ENCODE results near the gene ZNF138. TPM values are rescaled to one million over a fixed set of nuclear protein-coding genes. Genes with fewer than 3 reads are reported as not detected.

The ZNF138 gene
- total RNA-seq, 2 donors from 2014 or later = 7.2 to 11.6 TPM

- ATAC-seq = no peak
Observed at GRCh38 chr7:64874562-64875250, 80.5 kb downstream of the ZNF138 start.

GRCh38 chr7:64875258-64875657 is 81.0 kb downstream of the ZNF138 start:
- ATAC-seq = no peak
- no peaks in the 10 kb centered on the region for H3K36me3 Mint-ChIP-seq
- no peaks in the 10 kb centered on the region for H3K9me3 Mint-ChIP-seq
- no peak overlapping the region for H3K4me3 Mint-ChIP-seq
- no peak overlapping the region for H3K27ac Mint-ChIP-seq
- no peak for DNase-seq (ENCODE audit: low spot score)
- H3K4me1 Mint-ChIP-seq (ENCODE audit: low read depth in 2 of 2) = peaks cover 0 to 5% of the 10 kb centered on the region in 2 donors
- peaks cover 6% of the 10 kb centered on the region in 2 donors for H3K27me3 Mint-ChIP-seq

More at GRCh38 chr7:64874562-64875250, 80.5 kb downstream of the ZNF138 start:
- Mint-ChIP-seq H3K9me3 (no peaks in the 10 kb centered on the region), H3K27ac (no peak overlapping the region), H3K4me1 (ENCODE audit: low read depth in 2 of 2) (peaks cover 0 to 5% of the 10 kb centered on the region in 2 donors), H3K27me3 (peaks cover 6% of the 10 kb centered on the region in 2 donors), H3K4me3 (no peak overlapping the region), H3K36me3 (no peaks in the 10 kb centered on the region)
- DNase-seq (ENCODE audit: low spot score) = no peak

GRCh38 chr7:64875658-64876406 is 81.6 kb downstream of the ZNF138 start:
- Mint-ChIP-seq H3K4me3 (no peak overlapping the region), H3K4me1 (ENCODE audit: low read depth in 2 of 2) (peaks cover 0 to 5% of the 10 kb centered on the region in 2 donors), H3K27ac (no peak overlapping the region), H3K27me3 (peaks cover 6% of the 10 kb centered on the region in 2 donors), H3K9me3 (no peaks in the 10 kb centered on the region), H3K36me3 (no peaks in the 10 kb centered on the region)
- DNase-seq (ENCODE audit: low spot score) (no peak), ATAC-seq (no peak)

GRCh38 chr7:64876792-64877713 is 82.8 kb downstream of the ZNF138 start:
- ATAC-seq (peak; percentile 58 to 73), DNase-seq (ENCODE audit: low spot score) (no peak)
- Mint-ChIP-seq H3K27me3 (peaks cover 6 to 9% of the 10 kb centered on the region in 2 donors), H3K36me3 (no peaks in the 10 kb centered on the region), H3K9me3 (no peaks in the 10 kb centered on the region), H3K4me1 (ENCODE audit: low read depth in 2 of 2) (peaks cover 0 to 5% of the 10 kb centered on the region in 2 donors), H3K27ac (no peak overlapping the region), H3K4me3 (no peak overlapping the region)

GRCh38 chr7:64877714-64878610 is 83.7 kb downstream of the ZNF138 start:
- Mint-ChIP-seq H3K4me1 (ENCODE audit: low read depth in 2 of 2) (peaks cover 0 to 9% of the 10 kb centered on the region in 2 donors), H3K27ac (no peak overlapping the region), H3K36me3 (no peaks in the 10 kb centered on the region), H3K4me3 (no peak overlapping the region), H3K9me3 (no peaks in the 10 kb centered on the region), H3K27me3 (peaks cover 6 to 16% of the 10 kb centered on the region in 2 donors)
- DNase-seq (ENCODE audit: low spot score) (no peak), ATAC-seq (no peak)

GRCh38 chr7:64878684-64879083 is 84.5 kb downstream of the ZNF138 start:
- Mint-ChIP-seq H3K4me3 (no peak overlapping the region), H3K4me1 (ENCODE audit: low read depth in 2 of 2) (peaks cover 0 to 9% of the 10 kb centered on the region in 2 donors), H3K9me3 (no peaks in the 10 kb centered on the region), H3K27me3 (peaks cover 6 to 21% of the 10 kb centered on the region in 2 donors), H3K36me3 (no peaks in the 10 kb centered on the region), H3K27ac (no peak overlapping the region)
- ATAC-seq (no peak), DNase-seq (ENCODE audit: low spot score) (no peak)

- H3K27ac Mint-ChIP-seq = no peak overlapping the region
- H3K4me3 Mint-ChIP-seq = no peak overlapping the region
- peaks cover 12 to 26% of the 10 kb centered on the region in 2 donors for H3K27me3 Mint-ChIP-seq
- H3K4me1 Mint-ChIP-seq (ENCODE audit: low read depth in 2 of 2) = peaks cover 0 to 9% of the 10 kb centered on the region in 2 donors
- no peaks in the 10 kb centered on the region for H3K9me3 Mint-ChIP-seq
- DNase-seq (ENCODE audit: low spot score) (no peak), ATAC-seq (no peak)
- H3K36me3 Mint-ChIP-seq = no peaks in the 10 kb centered on the region
Observed at GRCh38 chr7:64879086-64879730, 85.0 kb downstream of the ZNF138 start.

GRCh38 chr7:64879800-64880199 is 85.6 kb downstream of the ZNF138 start:
- Mint-ChIP-seq H3K9me3 (no peaks in the 10 kb centered on the region), H3K27ac (no peak overlapping the region), H3K36me3 (no peaks in the 10 kb centered on the region), H3K4me1 (ENCODE audit: low read depth in 2 of 2) (peaks cover 0 to 9% of the 10 kb centered on the region in 2 donors), H3K27me3 (peaks cover 14 to 31% of the 10 kb centered on the region in 2 donors), H3K4me3 (no peak overlapping the region)
- ATAC-seq (no peak), DNase-seq (ENCODE audit: low spot score) (no peak)

- H3K36me3 Mint-ChIP-seq = no peaks in the 10 kb centered on the region
Observed at GRCh38 chr7:64880322-64881297, 86.4 kb downstream of the ZNF138 start.

GRCh38 chr7:64881461-64882287 is 87.4 kb downstream of the ZNF138 start:
- Mint-ChIP-seq H3K9me3 (no peaks in the 10 kb centered on the region), H3K36me3 (no peaks in the 10 kb centered on the region), H3K4me3 (no peak overlapping the region), H3K27ac (no peak overlapping the region), H3K27me3 (peaks cover 27 to 44% of the 10 kb centered on the region in 2 donors), H3K4me1 (ENCODE audit: low read depth in 2 of 2) (peaks cover 0 to 9% of the 10 kb centered on the region in 2 donors)
- ATAC-seq (no peak), DNase-seq (ENCODE audit: low spot score) (no peak)

More at GRCh38 chr7:64880322-64881297, 86.4 kb downstream of the ZNF138 start:
- Mint-ChIP-seq H3K4me3 (no peak overlapping the region), H3K9me3 (no peaks in the 10 kb centered on the region), H3K4me1 (ENCODE audit: low read depth in 2 of 2) (peaks cover 0 to 9% of the 10 kb centered on the region in 2 donors), H3K27ac (no peak overlapping the region), H3K27me3 (peaks cover 21 to 39% of the 10 kb centered on the region in 2 donors)
- DNase-seq (ENCODE audit: low spot score) (no peak), ATAC-seq (no peak)
